ENCODE measurements around the gene KIAA1217.
A peak's percentile ranks its signal among the peaks of the same experiment; 100 is the strongest.

Gene KIAA1217

DNA sequence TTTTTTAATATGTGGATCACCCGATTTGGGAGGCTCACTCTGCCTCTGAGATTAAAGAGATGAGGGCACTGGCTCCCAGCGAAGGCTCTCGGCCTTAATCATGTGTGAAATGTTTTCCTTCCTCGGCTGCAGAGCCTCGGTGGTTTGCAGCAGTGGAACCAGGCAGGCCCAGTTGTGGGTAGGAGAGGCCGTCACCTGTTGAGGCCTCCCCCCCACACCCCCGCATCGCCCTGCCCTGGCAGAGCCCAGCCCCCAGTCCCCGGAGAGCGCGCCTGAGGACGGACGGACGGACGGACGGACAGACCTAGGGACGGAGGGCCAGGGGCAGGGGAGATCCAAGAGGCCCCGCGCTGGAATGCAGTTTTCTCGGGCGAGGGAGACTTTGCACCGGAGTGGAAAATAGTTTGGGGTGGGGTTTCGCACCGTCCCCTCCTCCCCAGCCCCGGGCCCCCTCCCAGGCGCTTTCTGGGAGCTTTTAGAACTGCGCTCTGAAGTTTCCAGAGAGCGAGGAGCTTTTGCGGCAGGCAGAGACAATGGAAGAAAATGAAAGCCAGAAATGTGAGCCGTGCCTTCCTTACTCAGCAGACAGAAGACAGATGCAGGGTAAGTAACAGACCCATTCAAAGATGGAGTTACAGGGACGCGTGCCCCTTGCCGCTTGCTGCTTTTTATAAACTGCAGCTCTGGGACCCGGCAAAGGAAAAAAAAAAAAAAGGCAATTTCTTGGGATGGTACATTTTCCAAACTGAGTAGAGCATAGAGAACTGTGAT, at the start of gene KIAA1217:
Gene KIAA1217 (plus strand): TSS at position 478 of the 771 bp plus-strand sequence. CDS start 56 bp downstream, at position 534.
- in situ Hi-C loops (cut with MboI; ENCODE audit: low pct_unique_long_range_greater_than_20kb, low sequenced_read_pairs): no loop called here
- no peak for DNase-seq

GRCh38 chr10:24162206-24162985, 46.5 kb upstream of the KIAA1217 start:
- no peak for DNase-seq
- in situ Hi-C loops (cut with MboI; ENCODE audit: low pct_unique_long_range_greater_than_20kb, low sequenced_read_pairs): no loop called here

- in situ Hi-C loops (cut with MboI; ENCODE audit: low pct_unique_long_range_greater_than_20kb, low sequenced_read_pairs): no loop called here
- no peak for DNase-seq
These were observed 45.5 kb upstream of the KIAA1217 start for GRCh38 chr10:24163485-24163884.

GRCh38 chr10:24168258-24169170, 40.4 kb upstream of the KIAA1217 start:
- DNase-seq: no peak
- in situ Hi-C loops (cut with MboI; ENCODE audit: low pct_unique_long_range_greater_than_20kb, low sequenced_read_pairs): no loop called here

DNA sequence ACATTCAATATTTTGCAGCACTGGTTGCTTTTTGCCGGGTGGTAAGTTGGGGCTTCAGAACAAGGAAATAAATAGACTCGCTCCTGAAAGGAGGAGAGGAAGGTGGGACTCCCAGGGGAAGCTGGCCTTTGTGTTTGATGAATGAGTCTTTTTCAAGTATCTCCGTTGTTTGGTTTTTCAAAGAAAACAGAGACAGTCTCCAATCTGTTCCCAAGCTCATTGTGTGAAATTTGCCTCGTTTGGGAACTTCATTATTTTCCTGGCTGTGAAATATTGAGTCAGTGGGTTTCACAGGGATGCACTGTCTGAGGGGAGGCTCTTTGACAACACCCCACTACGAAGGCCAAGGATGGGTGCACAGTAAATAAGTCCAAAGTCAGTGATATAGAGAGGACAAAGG, 38.7 kb upstream of the KIAA1217 start:
- in situ Hi-C loops (cut with MboI; ENCODE audit: low pct_unique_long_range_greater_than_20kb, low sequenced_read_pairs): no loop called here
- DNase-seq: no peak

DNA sequence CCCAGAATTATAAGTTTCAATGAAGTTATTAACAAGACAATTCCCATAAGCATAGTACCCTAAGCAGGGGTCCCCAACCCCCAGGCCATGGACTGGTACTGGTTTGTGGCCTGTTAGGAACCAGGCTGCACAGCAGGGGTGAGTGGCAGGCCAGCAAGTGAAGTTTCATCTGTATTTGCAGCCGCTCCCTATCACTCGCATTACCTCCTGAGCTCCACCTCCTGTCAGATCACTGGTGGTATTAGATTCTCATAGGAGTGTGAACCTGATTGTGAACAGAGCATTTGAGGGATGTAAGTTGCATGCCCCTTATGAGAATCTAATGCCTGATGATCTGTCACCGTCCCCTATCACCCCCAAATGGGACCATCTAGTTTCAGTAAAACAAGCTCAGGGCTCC, 36.0 kb upstream of the KIAA1217 start:
- in situ Hi-C loops (cut with MboI; ENCODE audit: low pct_unique_long_range_greater_than_20kb, low sequenced_read_pairs): no loop called here
- no peak for DNase-seq

DNA sequence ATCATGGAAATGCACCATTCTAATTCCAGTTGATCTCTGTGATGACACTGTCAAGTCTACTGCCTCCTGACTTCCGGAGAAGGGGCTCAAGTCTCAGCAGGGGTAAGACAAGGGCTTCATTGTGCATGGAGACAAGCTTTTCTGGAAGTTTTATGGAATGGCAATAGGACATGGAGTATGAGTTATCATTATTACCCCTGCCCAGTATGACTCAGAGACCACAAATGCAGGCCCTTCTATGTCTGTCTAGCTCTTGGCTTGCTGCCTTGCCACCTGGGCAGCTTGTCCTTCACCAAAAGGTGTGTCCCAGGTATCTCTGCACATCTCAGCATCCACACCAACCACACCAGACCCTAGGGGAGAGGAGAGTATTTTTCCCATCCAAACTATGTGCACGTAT, 34.9 kb upstream of the KIAA1217 start:
- in situ Hi-C loops (cut with MboI; ENCODE audit: low pct_unique_long_range_greater_than_20kb, low sequenced_read_pairs): no loop called here
- no peak for DNase-seq

DNA sequence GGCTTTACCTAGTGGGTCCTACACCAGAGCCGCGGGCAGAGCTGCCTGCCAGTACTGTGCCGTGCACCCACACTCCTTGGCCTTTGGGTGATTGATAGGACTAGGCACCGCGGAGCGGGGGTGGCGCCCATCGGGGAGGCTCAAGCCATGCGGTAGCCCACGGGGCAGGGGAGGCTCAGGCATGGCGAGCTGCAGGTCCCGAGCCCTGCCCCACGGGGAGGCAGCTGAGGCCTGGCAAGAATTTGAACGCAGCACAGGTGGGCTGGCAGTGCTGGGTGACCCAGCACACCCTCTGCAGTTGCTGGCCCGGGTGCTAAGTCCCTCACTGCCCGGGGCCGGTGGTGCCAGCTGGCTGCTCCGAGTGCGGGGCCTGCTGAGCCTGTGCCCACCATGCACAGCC, 32.3 kb upstream of the KIAA1217 start:
- DNase-seq: no peak
- in situ Hi-C loops (cut with MboI; ENCODE audit: low pct_unique_long_range_greater_than_20kb, low sequenced_read_pairs): loop anchor here (25.0 kb wide), 1 partner anchor 664 kb away; no protein-coding TSS in a partner anchor

DNA sequence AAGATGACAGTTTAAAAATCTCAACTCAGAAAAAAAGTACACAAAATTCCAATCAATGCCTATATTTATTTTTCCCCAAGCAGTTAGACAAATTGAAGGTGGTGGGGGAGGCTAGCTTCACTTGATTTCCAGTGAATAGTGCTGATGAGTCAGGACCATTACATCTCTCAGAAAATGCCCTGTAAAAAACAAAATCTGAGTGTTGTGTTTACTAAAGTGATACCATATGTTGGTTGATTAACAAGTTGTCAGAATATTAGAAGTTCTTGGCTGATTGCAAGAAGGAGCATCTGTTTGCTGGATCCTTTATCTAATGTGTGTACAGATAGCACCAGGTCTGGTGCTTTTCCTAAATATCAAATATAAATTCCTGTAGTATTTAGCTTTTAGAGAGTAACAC, 31.3 kb upstream of the KIAA1217 start:
- in situ Hi-C loops (cut with MboI; ENCODE audit: low pct_unique_long_range_greater_than_20kb, low sequenced_read_pairs): loop anchor here (25.0 kb wide), 1 partner anchor 665 kb away; no protein-coding TSS in a partner anchor
- DNase-seq: no peak

- no peak for DNase-seq
- in situ Hi-C loops (cut with MboI; ENCODE audit: low pct_unique_long_range_greater_than_20kb, low sequenced_read_pairs): loop anchor here (25.0 kb wide), 1 partner anchor 669 kb away; no protein-coding TSS in a partner anchor
These were observed 28.0 kb upstream of the KIAA1217 start for GRCh38 chr10:24180891-24181290.

GRCh38 chr10:24184455-24184854, 24.5 kb upstream of the KIAA1217 start:
- no peak for DNase-seq
- in situ Hi-C loops (cut with MboI; ENCODE audit: low pct_unique_long_range_greater_than_20kb, low sequenced_read_pairs): loop anchor here (25.0 kb wide), 1 partner anchor 672 kb away; no protein-coding TSS in a partner anchor

- in situ Hi-C loops (cut with MboI; ENCODE audit: low pct_unique_long_range_greater_than_20kb, low sequenced_read_pairs): loop anchor here (25.0 kb wide), 1 partner anchor 681 kb away; no protein-coding TSS in a partner anchor
- peak; percentile 0 for DNase-seq
These were observed 15.6 kb upstream of the KIAA1217 start for GRCh38 chr10:24193330-24193729.

DNA sequence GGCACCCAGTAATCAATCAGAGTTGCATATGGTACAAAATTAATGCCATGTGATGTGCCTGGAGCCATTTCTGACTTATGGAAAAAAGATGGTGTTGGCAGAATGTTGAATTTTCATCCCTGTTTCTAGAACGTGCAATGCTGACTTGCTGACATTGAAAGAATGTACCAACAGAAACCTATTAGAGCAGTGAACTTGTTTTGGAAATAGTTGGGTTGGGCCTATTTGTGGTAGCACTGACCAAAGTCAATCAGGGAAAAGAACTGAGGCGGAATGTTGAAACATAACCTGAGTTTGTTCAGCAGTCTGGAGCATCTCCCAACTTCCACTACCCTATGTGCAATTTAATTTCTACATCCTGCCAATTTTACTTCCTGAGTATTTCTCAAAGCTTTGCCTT, 11.7 kb upstream of the KIAA1217 start:
- in situ Hi-C loops (cut with MboI; ENCODE audit: low pct_unique_long_range_greater_than_20kb, low sequenced_read_pairs): loop anchor here (25.0 kb wide), 1 partner anchor 685 kb away; no protein-coding TSS in a partner anchor
- no peak for DNase-seq

DNA sequence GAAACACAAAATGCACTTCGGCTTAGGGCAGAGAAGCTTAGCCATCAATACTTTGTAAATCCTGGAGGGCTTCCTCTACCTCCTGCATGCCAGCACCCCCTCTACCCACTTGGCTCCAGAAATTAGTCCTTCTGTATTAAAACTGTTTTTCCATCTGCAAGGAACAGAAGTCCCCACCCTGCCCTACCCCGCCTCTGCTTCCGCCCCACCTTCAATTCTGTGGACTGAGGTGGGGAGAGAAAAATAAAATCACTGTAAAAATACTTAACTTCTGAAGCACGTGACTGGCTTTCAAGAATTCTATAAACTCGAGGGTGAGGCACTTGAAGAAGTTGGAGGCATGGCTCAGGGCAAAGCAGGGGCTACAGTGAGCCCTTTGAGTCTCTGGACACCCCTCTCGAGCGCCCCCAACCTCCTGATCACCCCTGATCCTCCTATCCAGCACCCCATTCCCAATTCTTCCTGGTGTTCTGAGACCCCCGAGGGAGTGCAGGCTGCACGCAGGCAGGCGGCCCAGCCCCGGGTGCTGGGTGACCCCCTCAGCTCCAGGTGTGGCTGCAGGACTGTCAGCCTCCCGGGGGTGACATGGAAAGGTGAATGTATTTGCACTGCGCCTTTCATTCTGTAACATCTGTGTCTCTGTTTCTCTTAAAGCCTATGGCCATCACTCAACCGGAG, 7.3 kb upstream of the KIAA1217 start:
- DNase-seq: no peak
- in situ Hi-C loops (cut with MboI; ENCODE audit: low pct_unique_long_range_greater_than_20kb, low sequenced_read_pairs): no loop called here

DNA sequence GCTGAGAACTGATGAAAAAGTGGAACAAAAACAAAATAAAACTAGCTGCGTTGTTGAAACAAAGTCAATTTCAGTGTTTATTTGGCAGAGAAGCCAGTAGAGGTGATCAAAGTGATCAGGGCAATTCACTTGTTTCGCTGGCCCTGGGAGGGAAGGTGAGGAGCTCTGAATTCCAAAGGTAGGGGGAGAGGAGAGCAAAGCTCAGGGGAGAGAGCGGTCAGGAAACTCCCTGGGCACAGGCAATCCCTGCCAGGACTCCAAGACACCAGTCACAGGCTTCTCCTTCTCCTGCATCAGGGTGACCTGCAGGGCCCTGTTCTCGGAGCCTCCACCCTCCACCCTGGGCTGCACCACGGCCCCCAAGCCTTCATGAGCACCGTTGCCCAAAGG, 6.8 kb upstream of the KIAA1217 start:
- DNase-seq: no peak
- in situ Hi-C loops (cut with MboI; ENCODE audit: low pct_unique_long_range_greater_than_20kb, low sequenced_read_pairs): no loop called here

GRCh38 chr10:24205821-24206220, 3.1 kb upstream of the KIAA1217 start:
- no peak for DNase-seq
- in situ Hi-C loops (cut with MboI; ENCODE audit: low pct_unique_long_range_greater_than_20kb, low sequenced_read_pairs): no loop called here

DNA sequence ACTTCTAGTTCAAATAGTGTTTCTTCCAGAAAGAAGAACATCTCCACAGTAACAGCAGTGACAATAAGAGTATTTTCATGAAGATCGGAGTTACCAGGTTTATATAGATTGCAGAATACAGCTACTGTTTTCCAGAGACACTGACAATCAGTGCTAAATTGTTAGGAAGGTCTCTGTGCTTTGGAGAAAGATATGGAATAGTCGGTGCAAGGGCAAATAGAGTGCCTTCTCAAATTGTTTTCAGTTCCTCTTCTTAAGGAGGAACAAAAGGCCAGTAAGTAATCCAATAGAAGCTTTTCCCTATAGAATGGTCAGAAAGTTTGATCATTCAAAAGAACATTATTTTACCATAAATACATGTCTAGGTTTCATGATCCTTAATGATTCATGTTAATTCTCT, 2.6 kb upstream of the KIAA1217 start:
- no peak for DNase-seq
- in situ Hi-C loops (cut with MboI; ENCODE audit: low pct_unique_long_range_greater_than_20kb, low sequenced_read_pairs): no loop called here

GRCh38 chr10:24206926-24207325, 2.0 kb upstream of the KIAA1217 start:
- in situ Hi-C loops (cut with MboI; ENCODE audit: low pct_unique_long_range_greater_than_20kb, low sequenced_read_pairs): no loop called here
- DNase-seq: no peak

DNA sequence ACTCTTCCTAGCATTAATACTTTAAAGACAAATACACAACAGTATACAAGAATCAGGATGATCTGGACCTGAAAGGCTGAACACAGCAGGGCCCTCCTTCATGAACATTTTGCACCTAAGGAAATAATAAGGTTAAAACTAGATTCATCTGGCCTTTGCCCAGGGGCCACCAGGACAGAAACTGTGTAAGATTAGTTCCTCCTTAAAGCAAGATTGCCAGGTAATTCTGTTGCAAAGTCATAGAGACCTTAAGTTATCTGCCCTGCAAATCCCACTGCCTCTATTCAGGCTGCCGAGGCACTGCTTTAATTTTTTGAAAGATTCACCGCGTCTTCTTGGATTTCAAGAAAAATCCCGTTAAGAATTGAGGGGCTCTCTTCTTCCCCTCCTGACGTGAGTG, 1.6 kb upstream of the KIAA1217 start:
- in situ Hi-C loops (cut with MboI; ENCODE audit: low pct_unique_long_range_greater_than_20kb, low sequenced_read_pairs): no loop called here
- no peak for DNase-seq

Measured in KBM-7 (cell line).